CD1c-positive myeloid dendritic cell (primary cell): ENCODE data around the gene ADGRF5.

Experiments
- DNase-seq: peaks from one replicate; pipeline ENCODE4 v3.0.0-alpha.2; 2016; ENCODE audit errors: extremely low spot score

The ADGRF5 gene

GRCh38 chr6:46819561-46819960 is 102.2 kb downstream of the ADGRF5 start:
- no peak for DNase-seq

- no peak for DNase-seq
Measured at GRCh38 chr6:46816626-46817025, 105.1 kb downstream of the ADGRF5 start.

DNA sequence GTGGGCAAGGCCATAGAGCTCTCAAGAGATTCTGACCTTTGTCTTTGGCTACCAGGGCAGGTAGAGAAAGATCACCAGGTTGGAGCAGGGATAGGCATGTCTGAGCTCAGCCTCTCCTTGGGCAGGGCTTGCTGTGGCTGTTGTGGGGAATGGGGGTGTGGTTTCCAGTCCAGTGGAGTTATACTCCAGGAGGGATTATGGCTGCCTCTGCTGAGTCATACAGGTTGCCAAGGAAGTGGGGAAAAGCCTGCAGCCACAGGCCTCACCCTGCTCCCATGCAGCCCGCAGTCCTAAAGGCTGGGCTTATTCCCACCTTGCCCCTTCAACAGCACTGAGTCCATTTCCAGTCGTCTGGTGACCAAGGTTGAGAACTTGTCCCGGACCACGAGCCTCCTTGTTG is 106.6 kb downstream of the ADGRF5 start:
- no peak for DNase-seq

- DNase-seq = peak; percentile 9
Measured at GRCh38 chr6:46808806-46809205, 112.9 kb downstream of the ADGRF5 start.
